Stimulated activated CD8-positive, alpha-beta memory T cell treated with anti-CD3 and anti-CD28 coated beads, Interleukin-15, amount 100 ng/mL, for 4 hours (primary cell): ENCODE results near the gene RHOBTB3.
"Not testable (repeated sequence)": the region's sequence is repeated elsewhere in the genome, so short reads cannot be mapped to it uniquely, and the experiment has no call there.

Experiments used
- DNase-seq, 2 donors: peaks; one replicate each; pipeline ENCODE4 v3.0.0-alpha.2; 2020; ENCODE audit warnings: low read depth in 2 of 2

RHOBTB3 gene

DNA sequence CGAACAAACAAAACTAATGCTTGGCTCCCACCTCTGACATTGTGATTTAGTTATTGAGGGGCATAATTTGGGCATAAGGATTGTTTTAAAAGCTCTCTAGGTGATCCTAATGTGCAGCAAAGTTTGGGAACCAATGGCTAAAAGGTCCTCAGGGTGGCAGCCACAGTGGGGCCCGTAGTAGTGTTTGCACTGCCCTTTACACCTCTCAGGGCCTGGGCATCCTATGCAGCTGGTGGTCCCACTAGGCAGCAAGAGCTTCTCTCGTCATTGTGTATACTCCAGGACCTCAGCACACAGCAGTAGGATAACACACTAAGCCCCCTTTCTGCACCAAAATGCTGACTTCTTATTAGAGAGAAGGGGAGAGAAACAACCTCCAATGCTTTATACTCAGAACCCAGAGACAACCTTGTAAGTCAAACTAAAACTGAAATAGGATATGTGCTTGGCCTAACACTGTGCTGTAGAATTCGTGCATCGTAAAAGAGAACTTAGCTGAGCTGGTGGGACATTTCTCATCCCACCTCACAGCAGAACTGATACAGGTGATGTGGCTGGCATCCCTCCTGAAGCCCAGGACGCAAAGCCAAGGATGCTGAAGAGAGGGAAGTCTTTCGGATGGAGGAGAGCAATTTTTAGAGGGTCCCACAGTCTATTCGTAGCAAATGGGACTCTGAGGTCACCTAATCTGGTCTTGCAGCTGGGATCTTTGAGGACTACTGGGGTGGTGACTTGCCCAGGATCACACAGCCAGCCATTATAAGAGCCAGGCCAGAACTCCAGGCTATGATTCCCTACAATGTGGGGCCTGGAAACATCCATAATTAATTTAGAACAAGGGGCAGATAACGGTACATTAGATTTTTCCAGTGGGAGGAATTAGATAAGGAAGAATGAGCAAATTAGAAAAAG, 90.2 kb downstream of the RHOBTB3 start:
- no peak for DNase-seq

DNA sequence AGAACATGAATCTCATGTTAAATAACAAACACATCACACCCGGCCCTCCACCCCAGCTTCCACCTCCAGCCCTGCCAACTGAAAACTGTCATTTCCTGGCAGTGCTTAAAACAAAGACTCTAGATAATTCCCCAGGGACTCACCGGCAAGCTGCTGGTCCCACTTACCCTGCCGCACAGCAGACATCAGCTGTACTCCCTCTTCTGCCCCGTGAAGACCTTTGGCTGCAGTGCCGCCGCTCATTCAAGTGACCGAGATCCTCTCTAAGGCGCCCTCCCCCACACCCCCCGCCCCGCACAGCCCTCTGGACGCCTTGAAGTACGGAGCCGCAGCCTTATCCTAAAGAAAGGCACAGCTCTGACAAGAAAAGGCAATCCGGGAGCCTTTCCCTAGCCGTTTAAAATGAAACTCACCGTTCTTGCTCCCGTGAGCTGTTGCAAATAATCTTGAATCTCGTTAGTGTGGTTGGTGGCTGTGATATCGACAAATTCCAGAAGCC, 91.0 kb downstream of the RHOBTB3 start:
- DNase-seq = no peak

DNA sequence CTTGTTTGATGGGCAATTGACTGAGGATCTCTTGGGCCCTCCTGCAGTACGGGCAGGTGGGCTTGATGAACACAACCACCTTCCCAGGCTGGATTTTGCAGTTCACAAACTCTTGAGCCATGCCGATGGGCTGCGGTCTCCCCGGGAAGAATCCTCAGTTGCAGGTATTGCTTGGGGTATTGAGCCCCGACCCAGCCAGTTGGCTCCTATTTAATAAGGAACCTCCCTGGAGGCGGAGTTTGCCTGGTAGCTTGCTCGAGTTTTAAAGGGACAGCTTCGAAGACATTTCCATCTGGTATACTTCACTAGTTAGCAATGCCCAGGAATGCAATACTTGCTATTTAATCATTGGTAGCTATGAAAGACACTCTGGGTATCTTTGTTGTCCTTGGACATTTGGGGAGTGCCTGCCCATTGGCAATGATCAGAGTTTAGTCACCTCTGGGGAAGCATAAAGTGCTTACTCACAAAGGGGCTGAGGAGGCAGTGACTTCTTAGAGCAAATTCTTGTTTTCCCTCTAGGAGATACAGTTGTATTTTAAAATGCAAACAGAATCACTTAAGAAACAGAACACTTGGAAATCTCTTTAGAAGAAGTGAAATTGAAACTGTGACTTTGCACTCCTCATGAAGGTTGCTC, 91.5 kb downstream of the RHOBTB3 start, which contains the start of gene GLRX:
TSS of gene GLRX (minus strand) at position 185 of the 640 bp plus-strand sequence. CDS start at position 121, 64 bp downstream.
- DNase-seq = no peak

DNA sequence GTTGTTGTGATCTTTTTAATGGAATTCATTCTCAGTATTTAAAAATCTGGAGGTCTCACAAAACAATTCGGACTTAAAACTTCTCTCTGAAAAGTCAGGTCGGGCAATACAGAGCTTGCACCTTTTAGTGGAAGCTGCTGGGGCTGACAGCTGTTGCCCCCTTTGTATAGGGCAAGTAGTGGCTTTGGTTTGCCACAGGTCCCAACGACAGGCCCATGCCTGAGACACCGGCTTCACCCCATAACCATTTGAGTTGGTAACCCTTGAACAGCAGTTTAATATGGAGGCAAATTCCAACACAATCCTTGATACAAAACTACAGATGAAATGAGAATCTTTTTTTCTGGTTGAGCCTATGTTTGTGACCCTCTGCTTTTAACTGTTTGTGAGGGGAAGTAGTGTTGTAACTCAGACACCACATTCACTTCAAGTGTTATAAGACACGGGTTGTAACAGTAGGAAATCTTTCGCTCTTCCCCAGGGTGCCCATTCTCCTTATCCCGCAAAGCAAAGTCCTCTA, 92.1 kb downstream of the RHOBTB3 start:
- no peak for DNase-seq

DNA sequence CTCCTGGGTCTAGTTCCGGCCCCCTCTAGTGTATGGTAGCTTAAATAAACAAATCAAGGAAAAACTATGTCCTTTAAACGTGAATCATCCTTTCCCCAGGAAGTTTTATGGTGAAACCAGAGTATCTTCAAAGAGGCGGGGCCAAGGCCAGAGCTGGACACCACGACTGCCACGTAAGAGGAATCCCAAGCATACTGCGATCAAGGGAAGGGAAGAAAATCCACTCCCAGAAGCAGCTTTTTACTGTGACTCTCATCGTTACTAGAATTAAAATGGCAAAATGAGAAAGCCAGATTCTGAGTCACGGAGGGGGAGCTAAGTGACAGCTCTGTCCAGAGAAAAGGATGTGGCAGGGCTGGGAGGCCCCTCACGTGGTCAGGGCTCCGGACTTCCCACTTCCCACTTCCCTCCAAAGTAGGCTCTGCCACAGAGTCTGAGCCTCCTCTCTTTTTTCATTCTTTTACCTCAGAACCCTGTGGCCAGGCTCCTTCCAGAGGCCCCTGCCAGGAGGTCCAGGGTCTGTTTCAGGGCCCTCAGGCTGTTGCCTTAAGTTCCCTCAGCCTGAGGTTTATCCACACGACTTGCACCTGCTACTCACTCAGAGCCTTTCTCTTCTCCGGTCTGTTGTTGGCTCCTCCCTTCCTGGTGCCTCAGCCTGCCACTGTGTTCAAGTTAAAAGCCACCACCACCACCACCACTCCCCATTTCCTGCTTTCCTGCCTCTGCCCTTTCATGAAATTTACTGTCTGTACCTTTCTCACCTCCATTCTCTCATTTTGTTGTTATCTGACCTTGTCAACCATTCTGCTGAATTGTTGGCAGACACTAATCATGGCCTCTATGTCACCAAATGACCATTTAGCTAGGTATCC, 92.8 kb downstream of the RHOBTB3 start:
- no peak for DNase-seq

DNA sequence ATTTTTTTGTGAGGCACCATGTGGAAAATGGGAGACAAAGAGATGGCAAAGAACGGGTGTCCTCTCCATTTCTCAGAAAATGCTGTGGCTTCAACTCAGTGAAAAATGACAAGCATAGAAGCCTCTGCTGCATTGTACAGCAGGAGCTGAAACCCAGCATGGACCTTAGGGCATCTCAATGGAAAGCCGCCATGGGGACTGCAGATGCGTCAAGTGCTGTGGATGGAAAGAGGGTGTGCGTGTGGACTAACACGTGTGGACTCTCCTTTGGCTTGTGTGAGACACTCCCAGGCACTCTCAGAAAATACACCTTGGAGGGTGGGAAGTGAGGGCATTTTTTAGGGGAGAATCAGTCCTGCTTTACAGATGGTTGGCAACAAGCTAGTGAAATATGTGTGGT, 93.6 kb downstream of the RHOBTB3 start:
- DNase-seq = no peak

DNA sequence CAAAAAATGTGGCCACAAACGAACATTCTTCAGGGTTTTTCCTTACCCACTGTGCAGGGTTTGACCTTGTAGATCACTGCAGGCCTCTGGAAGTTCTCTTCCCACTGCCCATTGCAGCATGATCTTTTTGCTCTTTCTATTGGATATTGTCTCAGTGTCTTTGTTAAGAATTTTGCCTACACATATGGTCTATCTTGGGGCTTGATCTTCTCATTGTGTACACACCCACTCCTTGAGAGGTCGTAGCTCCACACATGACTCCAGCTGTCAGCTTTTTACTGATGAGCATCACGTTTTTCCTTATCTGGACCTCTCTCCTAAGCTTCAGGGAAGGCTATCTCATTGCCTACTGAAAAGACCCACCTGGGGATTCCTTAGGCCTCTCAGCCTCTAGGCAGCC, 94.4 kb downstream of the RHOBTB3 start:
- no peak for DNase-seq

DNA sequence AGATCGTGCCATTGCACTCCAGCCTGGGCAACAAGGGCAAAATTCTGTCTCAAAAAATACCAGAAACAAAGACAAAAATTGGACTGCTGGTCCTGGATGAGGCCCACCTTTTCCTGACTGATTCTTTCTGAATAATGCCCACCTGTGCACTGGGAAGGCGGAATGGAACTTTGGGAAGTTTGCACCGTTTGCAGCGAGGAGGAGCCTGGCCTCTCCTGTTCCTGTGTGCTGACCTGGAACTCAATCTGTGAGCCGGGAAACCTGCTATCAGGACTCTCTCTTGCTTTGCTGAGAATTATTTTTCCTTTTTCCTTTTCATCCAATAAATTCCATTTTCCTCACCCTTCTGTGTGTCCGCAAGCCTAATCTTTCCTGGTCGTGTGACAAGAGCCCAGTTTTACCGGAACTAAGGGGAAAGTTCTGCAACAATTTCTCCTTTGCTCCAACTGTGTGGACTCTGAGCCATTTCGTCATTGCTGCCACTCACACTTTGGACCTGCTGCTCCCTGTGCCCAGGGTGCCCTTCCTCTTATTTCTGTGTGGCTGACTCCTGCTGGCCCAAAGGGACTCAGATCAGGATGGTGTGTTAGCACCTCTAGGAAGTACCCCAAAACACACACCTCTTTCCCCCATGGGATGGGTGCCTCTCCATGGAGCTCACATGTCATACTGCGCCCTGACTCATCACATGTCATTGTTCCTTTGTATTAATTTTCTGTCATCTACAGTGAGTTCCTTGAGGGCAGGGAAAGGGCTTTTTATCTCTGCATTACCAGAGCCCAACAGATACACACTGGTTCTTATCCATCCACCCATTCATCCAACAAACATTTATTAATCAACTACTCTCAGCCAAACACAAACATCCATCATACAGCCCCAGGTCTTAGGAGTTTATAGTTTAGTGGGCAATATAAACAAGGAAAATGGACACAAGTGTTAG, 96.1 kb downstream of the RHOBTB3 start:
- DNase-seq = no peak

DNA sequence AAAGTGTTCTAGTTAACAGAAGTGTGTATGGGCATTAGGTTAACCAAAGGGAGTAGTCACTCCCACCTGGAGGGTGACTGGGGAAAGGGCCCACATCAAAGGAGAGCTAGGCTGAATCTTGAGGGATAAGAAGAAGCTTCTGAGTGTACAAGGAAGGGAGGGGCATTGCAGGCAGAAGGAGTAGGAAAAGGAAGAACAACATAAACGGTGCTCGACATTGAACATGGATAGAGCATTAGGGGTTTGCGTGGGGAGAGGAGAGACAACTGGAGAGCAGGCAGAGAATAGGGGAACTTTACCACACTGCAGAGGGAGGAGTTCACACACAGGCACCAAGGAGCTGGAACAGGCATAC, 96.7 kb downstream of the RHOBTB3 start:
- DNase-seq = no peak

DNA sequence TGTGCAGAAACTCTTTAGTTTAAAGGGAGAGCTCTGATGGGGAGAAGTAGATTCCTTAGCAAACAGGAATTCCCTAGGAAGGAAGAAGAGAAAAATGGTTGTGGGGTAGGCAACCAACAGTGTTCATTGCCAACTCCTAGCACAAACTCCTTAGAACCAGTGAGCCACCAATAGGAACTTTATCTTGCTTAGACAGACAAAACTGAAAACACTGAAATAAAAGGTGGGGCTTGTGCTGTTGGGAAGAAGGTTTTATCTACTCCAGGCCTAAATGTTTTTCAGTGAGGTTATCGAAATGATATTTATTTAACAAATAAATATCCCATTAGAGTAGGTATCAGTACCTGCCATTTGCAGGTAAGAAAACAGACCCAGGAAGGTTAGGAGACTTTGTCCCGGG, 99.1 kb downstream of the RHOBTB3 start:
- no peak for DNase-seq

DNA sequence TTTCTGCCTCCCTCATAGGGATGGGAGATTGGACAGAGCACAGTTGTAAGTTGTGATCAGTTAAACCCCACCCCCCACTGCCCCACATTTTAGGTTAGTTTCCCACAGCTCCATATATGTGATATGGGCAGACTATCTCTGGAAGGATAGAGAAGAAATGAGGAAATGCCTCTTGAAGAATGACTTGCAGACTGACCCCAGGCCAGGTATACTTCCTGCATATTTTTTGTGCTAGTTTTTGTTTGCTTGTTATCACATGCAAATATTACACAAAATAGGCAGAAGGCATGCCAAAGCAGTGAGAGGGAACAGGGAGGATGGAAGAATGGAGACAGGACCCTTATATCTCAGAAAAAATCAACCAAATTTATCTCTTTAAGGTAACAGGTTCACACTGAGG, 101.5 kb downstream of the RHOBTB3 start:
- DNase-seq = no peak

DNA sequence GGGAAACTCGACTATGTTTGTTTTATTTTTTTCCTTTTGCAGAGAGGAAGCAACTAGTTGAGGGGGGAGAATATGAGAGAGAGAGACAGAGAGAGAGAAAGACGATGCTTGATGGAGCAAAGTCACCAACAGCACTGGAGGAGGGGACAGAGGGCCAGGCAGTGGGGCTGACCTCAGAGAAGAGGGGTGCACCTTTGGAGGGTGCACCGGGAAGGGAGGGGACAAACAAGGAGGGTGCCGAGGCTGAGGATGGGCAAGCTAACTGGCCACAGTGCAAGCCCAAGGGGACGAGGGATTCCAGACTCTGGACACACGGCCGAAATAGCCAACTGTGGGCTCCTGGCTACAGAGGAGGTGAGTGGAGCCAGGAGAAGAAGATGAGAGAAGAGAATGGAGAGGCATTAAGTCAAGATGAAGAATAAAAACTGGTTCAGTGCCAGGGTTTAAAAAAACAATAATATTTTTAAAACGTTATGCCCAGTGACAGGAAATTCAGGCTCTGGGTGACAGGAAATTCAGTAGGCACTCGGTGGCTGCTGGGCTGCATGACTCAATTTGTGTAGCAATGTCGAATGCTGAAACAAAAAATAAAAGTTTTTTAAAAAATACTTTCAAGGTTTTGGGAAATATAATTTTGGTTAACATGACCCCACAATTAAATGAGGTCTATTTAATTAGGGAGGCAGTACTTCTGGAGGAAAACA, 104.7 kb downstream of the RHOBTB3 start:
- DNase-seq = no peak

DNA sequence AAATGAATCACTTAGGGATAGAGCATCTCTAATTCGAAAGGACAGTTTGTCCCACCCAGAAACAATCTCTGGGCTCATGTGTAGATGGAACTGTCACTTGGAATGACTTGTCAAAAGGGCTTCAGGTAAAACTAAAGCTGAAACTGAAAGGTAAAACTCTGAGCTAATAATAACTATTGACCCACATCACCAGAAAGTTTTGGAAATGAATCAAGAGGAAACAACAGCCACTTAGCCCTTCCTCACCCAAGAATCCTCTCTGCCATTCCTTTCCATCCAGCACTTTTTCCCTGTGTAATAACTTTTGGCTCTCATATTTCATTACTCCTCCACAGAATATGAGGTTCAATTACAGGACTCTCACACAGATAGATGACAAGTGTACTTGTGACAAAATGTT, 105.4 kb downstream of the RHOBTB3 start:
- no peak for DNase-seq

DNA sequence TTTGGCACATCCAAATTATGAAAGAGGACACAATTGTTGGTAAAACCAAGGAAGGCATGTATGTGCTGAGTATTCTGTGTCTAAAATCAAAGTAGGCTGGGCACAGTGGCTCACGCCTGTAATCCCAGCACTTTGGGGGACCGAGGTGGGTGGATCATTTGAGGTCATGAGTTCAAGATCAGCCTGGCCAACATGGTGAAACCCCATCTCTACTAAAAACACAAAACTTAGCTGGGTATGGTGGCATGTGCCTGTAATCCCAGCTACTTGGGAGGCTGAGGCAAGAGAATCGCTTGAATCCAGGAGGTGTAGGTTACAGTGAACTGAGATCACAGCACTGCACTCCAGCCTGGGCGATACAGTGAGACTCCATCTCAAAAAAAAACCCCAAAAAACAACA, 105.8 kb downstream of the RHOBTB3 start:
- not testable (repeated sequence) for DNase-seq

DNA sequence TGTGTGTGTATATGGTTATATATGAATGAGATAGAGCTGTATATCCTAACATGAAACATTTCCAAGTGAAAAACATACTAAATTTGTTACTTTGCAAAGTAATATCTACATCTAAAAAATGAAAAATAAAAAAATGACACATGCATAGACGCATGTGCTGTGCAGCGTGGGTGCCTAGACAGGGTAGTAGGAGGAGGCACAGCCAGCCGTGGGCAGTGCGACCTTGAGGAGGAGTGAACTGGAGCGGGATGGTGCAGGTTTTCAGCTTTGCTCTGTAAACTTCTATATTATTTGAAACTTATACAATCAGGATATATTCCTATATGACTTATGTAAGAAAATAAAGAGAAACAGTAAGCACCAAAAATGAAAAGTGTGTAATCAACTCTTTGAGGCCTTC, 106.4 kb downstream of the RHOBTB3 start:
- DNase-seq = no peak

DNA sequence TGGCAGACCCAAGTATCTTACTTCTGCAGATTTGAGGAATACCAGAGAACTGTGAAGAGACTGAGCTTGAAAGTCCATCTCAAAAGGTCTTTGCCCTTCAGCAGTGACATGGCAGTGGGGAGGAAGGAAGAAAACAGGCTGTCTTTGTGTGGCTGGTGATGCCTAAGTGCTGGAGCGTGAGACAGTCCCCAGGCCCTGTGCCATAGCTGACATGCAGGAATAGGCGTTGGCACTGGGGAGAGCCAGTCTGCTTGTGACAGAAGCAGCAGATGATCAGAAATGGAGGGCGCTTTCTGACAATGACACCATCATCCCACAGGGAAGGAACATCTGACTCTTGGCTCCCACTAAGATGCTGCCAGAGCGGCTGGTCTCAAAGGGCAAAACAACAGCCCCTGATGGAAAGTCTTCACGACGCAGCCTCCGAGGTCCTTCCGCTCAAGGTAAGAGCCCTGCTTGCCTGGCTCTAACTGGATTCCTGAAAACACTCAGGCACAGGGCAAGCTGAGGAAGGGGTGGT, 106.9 kb downstream of the RHOBTB3 start:
- DNase-seq = no peak

DNA sequence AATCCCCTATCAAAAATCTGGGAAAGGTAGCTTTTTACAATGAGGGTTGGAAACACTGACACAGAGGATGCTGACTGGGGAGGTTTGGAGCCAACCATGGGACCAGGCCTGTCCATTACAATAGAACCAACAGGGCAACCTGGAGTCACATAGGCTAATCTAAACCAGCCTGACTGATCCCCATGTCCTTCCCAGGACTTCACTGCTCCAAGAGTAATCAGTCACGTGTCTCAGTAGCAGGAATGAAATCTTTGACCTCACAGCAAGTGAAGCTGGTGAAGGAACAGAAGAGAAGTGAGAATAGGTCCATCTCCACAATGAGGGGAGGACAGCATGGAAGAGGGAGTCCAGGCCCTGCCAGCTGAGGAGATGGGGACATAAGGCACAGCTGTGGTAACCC, 107.4 kb downstream of the RHOBTB3 start:
- DNase-seq = no peak

DNA sequence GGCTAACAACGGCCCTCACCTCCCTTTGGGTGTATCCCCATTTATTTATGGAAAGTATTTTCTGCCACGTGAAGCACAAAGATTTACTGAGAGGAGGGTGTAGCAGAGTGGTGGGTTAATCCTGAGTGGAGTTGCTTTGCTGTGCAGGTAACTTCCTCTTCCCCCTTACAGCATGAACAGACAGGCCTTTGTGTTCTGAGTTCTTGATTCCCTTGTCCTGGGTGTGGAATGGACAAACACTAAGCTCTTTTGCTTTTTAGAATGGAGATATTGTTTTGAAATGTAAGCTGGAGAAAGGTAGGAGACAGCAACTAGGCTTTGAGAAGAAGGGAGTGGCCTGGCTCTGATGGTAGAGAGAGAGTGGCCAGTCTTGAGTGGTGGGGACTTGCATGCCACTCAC, 108.5 kb downstream of the RHOBTB3 start:
- DNase-seq = no peak

DNA sequence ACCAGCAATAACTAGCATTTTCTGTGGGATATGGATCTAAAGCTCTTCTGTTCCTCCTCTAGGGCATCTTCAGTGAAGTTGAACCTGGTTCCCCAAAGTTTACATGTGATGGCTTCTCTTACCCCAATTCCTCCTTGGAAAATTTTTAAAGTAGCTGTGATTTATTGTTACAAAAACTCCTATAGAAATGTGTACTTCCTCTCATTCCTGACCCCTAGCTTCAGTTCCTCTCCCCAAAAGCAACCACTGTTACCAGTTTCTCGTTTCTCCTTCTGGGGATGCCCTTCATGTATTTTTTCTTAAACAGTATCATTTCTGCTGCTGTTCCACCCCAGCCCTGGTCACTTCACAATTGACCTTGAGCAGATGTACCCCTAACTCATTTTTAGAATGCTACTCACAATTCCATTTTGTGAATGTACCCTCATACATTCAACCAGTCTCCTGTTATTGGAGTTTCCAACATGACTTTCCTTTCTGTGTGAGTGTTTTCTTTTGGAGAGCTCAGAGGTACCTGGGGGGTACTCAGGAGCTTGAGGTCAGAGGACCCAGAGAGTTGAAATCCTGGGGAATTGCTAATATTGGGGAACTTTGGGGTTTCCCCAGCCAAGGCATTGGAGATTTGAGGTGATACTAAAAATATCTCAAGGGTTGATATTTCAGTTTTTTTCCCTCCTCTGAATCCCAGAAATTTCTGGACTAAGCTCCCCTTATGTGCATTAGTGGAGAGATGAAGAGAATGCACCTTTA, 110.0 kb downstream of the RHOBTB3 start:
- no peak for DNase-seq
